A549 (cell line): Measurements from ENCODE around the gene KRT38.

Source experiments
- BHLHE40 ChIP-seq: IDR thresholded peaks from 2 replicates; pipeline ENCODE4 v1.6.1; 2012; ENCODE audit warnings: low read depth, low read length, inconsistent platforms
- EP300 ChIP-seq, 2 experiments: fragments of >200 bp; sonication (Bioruptor Twin); formaldehyde crosslinking; IDR thresholded peaks; 2 replicates in 1 of 2; 3 replicates in 1 of 2; pipeline ENCODE4 v1.6.1; 2016 to 2017
- ESRRA ChIP-seq: fragments of 150-350 bp; IDR thresholded peaks from 2 replicates; pipeline ENCODE4 v1.6.1; 2014; ENCODE audit warnings: mild to moderate bottlenecking, low read length, borderline replicate concordance
- TF ChIP-seq, protein P1 (sequence below): fragments of >200 bp; sonication (Bioruptor Twin); formaldehyde crosslinking; IDR thresholded peaks from 3 replicates; pipeline ENCODE4 v1.5.1; 2016
- TF ChIP-seq, protein P2 (sequence below): fragments of 450-650 bp; IDR thresholded peaks from 2 replicates; pipeline ENCODE4 v1.6.1; 2014; ENCODE audit warnings: antibody characterized with exemption

DNA sequence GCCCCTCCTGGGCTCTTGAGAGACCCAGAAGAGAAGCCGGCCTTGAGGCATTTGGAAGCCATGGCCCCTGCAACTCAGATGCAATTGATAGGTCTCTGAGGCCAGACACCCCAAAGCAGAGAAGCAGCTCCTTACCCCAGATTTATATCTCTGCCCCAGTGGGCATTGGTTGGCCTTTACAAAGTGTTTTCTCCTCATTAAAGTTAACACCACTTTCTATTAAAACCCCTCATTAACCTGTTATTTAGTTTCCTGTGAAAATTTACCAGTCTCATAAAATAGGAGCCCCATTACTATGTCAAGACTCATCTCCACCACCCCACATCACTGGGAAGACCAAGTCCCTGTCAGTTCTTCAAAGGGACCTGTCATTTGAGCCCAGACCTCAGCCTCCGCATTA lies 40.3 kb upstream of the KRT38 start, which contains the start of gene KRT35:
- no peak for TF ChIP-seq BHLHE40
- TF ChIP-seq, protein P1, sequence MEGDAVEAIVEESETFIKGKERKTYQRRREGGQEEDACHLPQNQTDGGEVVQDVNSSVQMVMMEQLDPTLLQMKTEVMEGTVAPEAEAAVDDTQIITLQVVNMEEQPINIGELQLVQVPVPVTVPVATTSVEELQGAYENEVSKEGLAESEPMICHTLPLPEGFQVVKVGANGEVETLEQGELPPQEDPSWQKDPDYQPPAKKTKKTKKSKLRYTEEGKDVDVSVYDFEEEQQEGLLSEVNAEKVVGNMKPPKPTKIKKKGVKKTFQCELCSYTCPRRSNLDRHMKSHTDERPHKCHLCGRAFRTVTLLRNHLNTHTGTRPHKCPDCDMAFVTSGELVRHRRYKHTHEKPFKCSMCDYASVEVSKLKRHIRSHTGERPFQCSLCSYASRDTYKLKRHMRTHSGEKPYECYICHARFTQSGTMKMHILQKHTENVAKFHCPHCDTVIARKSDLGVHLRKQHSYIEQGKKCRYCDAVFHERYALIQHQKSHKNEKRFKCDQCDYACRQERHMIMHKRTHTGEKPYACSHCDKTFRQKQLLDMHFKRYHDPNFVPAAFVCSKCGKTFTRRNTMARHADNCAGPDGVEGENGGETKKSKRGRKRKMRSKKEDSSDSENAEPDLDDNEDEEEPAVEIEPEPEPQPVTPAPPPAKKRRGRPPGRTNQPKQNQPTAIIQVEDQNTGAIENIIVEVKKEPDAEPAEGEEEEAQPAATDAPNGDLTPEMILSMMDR = no peak
- TF ChIP-seq, protein P2, sequence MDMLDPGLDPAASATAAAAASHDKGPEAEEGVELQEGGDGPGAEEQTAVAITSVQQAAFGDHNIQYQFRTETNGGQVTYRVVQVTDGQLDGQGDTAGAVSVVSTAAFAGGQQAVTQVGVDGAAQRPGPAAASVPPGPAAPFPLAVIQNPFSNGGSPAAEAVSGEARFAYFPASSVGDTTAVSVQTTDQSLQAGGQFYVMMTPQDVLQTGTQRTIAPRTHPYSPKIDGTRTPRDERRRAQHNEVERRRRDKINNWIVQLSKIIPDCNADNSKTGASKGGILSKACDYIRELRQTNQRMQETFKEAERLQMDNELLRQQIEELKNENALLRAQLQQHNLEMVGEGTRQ = no peak
- TF ChIP-seq EP300 (IDR thresholded peaks at IDR 0.05) = no peak
- TF ChIP-seq ESRRA = no peak
